SK-N-SH (cell line): ENCODE results near the gene DNAH5.

ENCODE experiments used
- CTCF ChIP-seq: fragments of 200-600 bp; sonication (generic); IDR thresholded peaks from 2 replicates; pipeline ENCODE4 v1.6.1; 2017; ENCODE audit warnings: antibody characterized with exemption, mild to moderate bottlenecking, moderate library complexity
- ELF1 ChIP-seq: IDR thresholded peaks from 2 replicates; pipeline ENCODE4 v1.4.0; 2012
- EZH2phosphoT487 ChIP-seq: fragments of 200-600 bp; sonication (generic); IDR thresholded peaks from 2 replicates; pipeline ENCODE4 v1.6.1; 2017; ENCODE audit warnings: low read depth, mixed run types, mild to moderate bottlenecking, antibody characterized with exemption, moderate library complexity, borderline replicate concordance
- ZBTB33 ChIP-seq: IDR thresholded peaks from 2 replicates; pipeline ENCODE4 v1.4.0; 2012; ENCODE audit warnings: low read depth, borderline replicate concordance

GRCh38 chr5:13708906-13709305 is 235.6 kb downstream of the DNAH5 start:
- no peak for TF ChIP-seq ZBTB33
- no peak for TF ChIP-seq EZH2phosphoT487
- TF ChIP-seq CTCF = no peak
- no peak for TF ChIP-seq ELF1
